HG03095 (cell line): Measurements from ENCODE around the gene CHST10.

Experiments used
- ATAC-seq: cut with Tn5 transposase; IDR thresholded peaks from one replicate; pipeline ENCODE4 v1.9.1; 2021; ENCODE audit warnings: moderate library complexity; ENCODE audit not compliant: unreplicated experiment

Gene CHST10

GRCh38 chr2:100416397-100416934, 1.0 kb downstream of the CHST10 start:
- ATAC-seq: no peak

DNA sequence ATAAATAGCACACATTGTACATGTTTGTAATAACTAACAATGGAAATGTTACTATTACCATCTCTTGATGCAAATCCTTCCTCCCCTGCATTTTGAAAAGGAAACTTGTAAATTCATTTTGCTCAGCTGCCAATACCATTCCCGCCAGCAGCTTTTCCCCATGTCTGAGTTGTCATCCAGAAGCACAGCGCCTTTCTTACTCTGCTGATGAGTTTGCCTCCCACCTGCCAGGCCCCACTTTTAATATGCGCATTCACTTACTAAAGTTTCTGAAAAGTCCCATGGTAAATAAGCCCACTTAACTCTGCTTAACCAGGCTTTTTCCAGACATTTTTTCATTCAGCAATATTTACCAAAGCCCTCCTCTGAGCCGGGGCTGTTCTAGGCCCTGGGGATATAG, 3.9 kb downstream of the CHST10 start:
- no peak for ATAC-seq

GRCh38 chr2:100412881-100413321, 4.6 kb downstream of the CHST10 start:
- ATAC-seq: no peak

- ATAC-seq: no peak
Measured at GRCh38 chr2:100412466-100412865, 5.0 kb downstream of the CHST10 start.

DNA sequence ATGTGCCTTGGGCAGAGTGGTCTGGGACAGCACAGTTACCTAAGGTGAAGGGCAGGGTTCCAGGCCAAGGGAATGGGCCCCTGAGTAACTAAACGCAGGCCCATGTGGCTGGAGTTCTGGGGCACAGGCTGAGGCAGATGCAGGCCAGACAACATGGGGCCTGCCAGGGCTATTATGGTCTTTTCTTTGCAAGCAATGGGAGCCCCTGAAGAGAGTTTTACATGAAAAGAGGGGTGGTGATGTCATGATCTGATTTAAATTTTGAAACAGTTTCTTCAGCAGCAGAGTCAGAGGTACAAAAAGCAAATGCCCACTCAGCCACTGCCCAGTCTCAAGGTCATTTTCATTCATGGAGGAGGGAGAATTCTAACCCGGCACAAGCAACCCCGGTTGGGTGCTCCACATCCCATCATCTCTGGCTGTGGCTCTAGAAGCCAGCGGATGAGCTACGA, 5.6 kb downstream of the CHST10 start:
- ATAC-seq: no peak

GRCh38 chr2:100409975-100410647, 7.4 kb downstream of the CHST10 start:
- no peak for ATAC-seq

GRCh38 chr2:100409461-100409860, 8.0 kb downstream of the CHST10 start:
- no peak for ATAC-seq

- no peak for ATAC-seq
Measured at GRCh38 chr2:100408941-100409340, 8.5 kb downstream of the CHST10 start.

GRCh38 chr2:100408104-100408503, 9.4 kb downstream of the CHST10 start:
- no peak for ATAC-seq

- ATAC-seq: no peak
Measured at GRCh38 chr2:100407563-100407962, 9.9 kb downstream of the CHST10 start.

GRCh38 chr2:100407073-100407472, 10.4 kb downstream of the CHST10 start:
- no peak for ATAC-seq

GRCh38 chr2:100406120-100406508, 11.4 kb downstream of the CHST10 start:
- ATAC-seq: no peak

DNA sequence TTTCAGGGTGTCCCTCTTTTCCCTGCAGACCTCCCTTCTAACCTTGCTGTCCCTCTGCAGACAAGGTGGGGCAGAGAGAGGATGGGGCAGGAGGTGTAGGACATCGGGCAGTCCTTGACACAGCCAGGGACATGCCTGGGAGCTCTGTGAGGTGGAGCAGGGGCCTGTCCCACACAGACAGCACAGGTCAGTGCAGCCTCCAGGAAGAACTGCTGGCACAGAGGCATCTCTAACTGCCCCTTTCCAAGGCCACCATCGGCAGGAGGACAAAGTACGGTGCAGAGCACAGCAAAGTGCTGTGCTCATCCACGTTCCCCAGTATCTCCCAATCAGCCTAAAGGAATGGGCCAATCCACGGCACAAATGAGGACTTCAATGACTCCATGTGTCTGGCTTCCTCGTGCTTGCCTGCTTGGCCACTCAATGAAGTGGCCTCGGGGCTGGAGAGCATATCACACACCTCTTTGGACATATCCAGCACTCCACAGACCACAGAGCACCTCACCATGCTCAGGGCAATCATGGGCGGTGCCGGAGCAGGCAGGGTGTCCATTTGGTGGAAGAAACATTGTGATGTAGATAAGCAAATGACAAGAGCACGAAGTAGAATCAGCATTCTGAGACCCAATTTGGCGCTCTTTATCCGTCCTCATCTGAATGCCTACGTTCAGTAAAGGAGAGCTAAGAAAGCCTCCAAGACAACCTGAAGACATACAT, 11.9 kb downstream of the CHST10 start:
- no peak for ATAC-seq

GRCh38 chr2:100404411-100404810, 13.1 kb downstream of the CHST10 start:
- ATAC-seq: no peak

- no peak for ATAC-seq
Measured at GRCh38 chr2:100403722-100404121, 13.7 kb downstream of the CHST10 start.

DNA sequence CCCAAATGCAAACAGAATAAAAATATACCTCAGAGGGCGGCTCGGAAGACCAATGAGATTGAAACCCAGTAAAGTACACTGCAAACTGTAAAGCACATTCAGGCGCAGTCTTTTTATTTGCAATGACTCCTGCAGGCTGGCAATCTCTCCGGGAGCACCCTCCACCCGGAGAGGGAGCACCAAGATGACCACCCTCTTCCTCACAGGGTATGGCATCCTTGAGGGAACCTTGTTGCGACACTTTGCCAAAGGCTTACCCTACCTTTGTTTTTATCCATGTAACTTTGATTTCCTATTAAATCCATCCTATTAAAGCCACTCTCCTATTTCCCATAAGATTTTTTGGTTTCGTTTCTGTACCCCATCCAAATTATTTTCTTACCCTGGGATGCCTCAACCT, 16.2 kb downstream of the CHST10 start:
- no peak for ATAC-seq

GRCh38 chr2:100399714-100400113, 17.8 kb downstream of the CHST10 start:
- no peak for ATAC-seq

- no peak for ATAC-seq
Measured at GRCh38 chr2:100397976-100398375, 19.5 kb downstream of the CHST10 start.

DNA sequence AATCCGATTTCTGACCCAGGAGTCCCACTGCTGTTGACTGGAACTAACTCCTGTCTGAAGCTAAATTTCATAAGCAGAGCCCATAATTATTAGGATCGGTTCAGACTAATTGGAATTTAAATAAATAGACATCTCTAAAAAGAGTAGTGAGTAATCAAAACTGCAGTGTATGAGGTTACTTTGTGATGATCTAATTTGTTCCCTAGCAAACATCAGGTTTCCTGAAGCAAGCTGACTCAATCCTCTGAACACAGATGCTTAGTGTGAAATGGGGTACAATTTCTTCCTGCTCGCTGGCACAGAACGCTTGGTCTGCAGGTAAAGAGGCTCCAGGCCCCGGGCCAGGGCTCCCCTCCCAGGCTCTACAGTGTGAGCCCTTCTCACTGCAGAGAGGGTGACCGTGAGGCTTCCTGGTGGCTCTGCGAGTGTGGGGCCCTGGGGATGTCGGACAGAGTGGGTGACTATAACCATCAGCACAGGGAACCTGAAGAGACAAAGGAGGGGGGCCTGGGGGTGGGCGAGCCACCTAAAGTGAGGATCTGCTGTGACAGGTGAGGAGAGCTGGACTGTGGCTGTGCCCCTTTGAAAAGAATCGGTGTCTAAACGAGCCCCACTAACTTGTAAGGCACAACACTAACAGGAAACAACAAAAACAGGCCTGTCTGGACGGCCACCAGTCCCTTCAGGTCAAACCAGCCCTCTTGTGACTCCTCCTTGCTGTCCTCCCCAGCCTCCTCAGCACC, 20.2 kb downstream of the CHST10 start:
- ATAC-seq: no peak

DNA sequence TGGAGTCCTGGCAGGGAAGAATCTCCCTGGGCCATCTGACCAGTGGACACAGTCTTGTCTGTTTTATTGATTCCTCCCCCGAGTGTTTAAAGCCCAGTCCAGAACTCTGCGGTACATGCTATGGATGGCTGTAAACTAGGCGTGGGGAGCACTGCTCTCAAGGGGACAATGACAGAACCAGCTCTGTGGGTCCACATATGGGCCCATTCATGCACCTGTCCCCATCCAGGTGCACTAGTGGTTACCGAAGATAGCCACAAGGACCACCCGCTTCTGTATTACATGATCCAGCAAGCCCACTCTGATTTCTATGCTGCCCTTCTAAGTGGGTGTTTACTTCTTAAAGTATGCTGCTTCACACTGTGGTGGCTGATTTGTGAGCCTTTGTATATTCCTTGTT, 21.0 kb downstream of the CHST10 start:
- ATAC-seq: no peak

GRCh38 chr2:100395532-100396350, 21.7 kb downstream of the CHST10 start:
- no peak for ATAC-seq
